ENCODE data around the gene PFN4. TPM values are rescaled to one million over a fixed set of nuclear protein-coding genes. Genes with fewer than 3 reads are reported as not detected.
"Not testable (repeated sequence)": the region's sequence is repeated elsewhere in the genome, so short reads cannot be mapped to it uniquely, and the experiment has no call there.

The PFN4 gene
- total RNA-seq, 1 experiment from 2014 or later = not detected

DNA sequence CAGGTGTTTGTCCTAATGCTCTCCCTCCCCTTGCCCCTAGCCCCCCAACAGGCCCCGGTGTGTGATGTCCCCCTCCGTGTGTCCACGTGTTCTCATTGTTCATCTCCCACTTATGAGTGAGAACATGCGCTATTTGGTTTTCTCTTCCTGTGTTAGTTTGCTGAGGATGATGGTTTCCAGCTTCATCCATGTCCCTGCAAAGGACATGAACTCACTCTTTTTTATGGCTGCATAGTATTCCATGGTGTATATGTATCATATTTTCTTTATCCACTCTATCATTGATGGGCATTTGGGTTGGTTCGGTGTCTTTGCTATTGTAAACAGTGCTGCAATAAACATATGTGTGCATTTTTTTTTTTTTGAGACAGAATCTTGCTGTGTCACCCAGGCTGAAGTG is 29.9 kb downstream of the PFN4 start:
- not testable (repeated sequence) for DNase-seq, H3K4me3 ChIP-seq, H3K36me3 ChIP-seq, H3K27me3 ChIP-seq, H3K9me3 ChIP-seq

DNA sequence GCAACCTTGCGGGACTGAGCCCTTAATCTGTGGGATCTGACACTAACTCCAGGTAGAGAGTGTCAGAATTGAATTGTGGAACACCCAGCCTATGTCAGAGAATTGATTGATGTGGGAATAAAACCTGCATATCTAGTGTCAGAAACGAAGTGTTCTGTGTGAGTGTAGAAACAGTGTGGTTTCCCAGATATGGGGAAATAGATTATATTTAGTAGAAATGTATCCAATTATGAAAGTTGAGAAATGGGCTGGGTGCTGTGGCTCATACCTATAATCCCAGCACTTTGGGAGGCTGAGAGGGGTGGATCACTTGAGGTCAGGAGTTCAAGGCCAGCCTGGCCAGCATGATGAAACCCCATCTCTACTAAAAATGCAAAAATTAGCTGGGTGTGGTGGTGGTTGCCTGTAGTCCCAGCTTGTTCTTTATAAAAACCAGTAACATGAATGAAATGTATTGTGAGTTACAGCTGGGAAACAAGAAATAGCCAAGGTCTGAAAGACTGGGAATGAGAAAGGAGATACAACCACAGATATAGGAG is 34.2 kb downstream of the PFN4 start:
- Histone ChIP-seq H3K27me3 (no peaks in the 10 kb centered on the region), H3K4me3 (no peak overlapping the region), H3K36me3 (no peaks in the 10 kb centered on the region), H3K9me3 (no peaks in the 10 kb centered on the region)
- DNase-seq = no peak

DNA sequence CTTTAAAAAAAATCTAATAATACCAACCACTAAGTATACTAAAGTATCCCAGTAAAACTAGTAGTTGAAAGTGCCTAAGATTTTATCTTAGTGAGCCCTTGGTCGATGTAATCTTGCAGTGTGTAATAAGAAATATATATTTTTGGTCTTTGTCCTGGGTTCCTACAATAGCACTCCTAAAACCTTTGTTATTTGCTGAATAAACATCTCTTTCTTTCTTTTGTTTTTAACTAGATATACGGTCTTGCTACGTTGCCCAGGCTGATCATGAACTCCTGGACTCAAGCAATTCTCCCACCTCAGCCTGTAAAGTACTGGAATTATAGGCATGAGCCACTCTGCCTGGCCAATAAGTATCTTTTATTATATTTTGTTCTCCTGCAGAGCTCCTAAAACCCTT is 36.1 kb downstream of the PFN4 start:
- Histone ChIP-seq H3K4me3 (no peak overlapping the region), H3K9me3 (no peaks in the 10 kb centered on the region), H3K36me3 (no peaks in the 10 kb centered on the region; the same call in 1 of the 2 replicates), H3K27me3 (no peaks in the 10 kb centered on the region)
- no peak for DNase-seq

DNA sequence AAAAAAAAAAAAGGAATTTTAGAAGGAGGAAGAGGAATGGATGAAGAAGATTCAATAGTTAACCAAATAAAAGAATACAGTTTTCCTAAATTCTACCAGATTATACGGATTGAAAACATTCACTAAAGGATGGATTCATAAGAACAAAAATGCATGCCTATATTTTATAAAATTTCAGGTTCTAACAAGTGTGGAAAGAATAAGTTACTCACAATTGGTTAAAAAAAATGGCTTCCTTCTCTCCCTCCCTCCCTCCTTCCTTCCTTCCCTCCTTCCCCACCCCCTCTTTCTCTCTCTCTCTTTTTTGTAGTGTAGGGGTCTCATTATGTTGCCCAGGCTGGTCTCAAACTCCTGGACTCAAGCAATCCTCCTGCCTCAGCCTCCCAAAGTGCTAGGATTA is 36.9 kb downstream of the PFN4 start:
- no peak overlapping the region for H3K4me3 ChIP-seq
- DNase-seq = no peak
- H3K36me3 ChIP-seq = no peaks in the 10 kb centered on the region; the same call in 1 of the 2 replicates
- H3K9me3 ChIP-seq = no peaks in the 10 kb centered on the region
- no peaks in the 10 kb centered on the region for H3K27me3 ChIP-seq

DNA sequence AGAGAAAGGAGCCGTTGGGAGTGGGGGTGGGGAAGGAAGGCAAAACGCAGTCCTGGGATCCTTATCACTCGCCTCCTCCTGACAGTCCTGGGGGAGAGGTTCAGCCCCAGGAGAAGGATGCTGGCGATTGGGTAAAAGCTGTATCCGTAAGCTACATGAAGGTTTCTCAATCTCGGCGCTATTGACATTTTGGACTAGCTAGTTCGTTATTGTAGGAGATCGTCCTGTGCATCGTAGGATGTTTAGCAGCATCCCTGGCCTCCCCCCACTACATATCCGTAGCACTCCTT is 38.0 kb downstream of the PFN4 start:
- no peaks in the 10 kb centered on the region; the same call in 1 of the 2 replicates for H3K36me3 ChIP-seq
- H3K4me3 ChIP-seq = peak overlapping the region; percentile 61
- no peaks in the 10 kb centered on the region for H3K9me3 ChIP-seq
- H3K27me3 ChIP-seq = no peaks in the 10 kb centered on the region
- no peak for DNase-seq

DNA sequence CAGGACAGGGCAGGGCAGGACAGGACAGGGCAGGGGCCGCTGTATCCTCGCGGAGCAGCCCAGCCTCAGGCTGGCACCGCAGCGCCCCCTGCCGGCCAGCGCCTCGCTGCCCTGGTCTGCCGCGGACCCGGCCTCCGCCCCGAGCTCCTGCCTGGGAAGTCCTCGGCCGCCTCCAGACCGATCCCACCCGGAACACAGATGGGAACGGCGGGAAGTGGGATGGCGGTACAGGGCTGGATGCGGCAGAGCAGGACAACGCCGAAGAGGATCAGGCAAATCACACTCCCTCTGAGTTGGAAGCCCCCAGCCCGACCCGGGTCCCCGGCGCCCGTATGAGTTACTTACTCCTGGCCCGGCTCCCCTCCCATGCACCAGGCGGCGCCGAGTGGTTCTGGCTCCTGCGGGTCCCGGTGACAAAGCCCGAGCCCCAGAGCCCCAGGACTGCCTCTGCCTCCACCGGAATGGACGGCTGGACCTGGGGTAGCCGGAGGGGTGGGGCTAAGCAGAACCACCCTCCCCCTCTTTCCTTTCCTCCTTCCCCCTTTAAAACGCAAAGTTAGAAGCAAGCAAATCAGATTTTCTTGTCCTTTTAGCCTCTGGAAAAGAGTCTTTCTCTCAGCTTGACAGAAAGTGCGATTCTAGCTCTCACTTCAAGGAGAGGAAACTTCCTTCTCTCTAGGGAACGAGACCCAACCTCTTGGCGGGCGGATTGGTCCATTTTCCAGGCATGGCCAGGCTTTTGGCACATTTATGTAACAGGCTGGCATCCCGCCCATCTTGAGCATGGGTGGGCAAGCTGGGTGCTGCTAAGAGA is 38.5 kb downstream of the PFN4 start, which contains the start of gene TP53I3:
TSS of gene TP53I3 (minus strand) at position 449 of the 814 bp plus-strand sequence. CDS start 508 bp downstream, outside the sequence.
- Histone ChIP-seq H3K4me3 (peak within 1 kb of the TSS; percentile 61), H3K9me3 (no peaks in the 10 kb centered on the region), H3K36me3 (no peaks in the 10 kb centered on the region; the same call in 1 of the 2 replicates), H3K27me3 (no peaks in the 10 kb centered on the region)
- DNase-seq = peak; percentile 88

DNA sequence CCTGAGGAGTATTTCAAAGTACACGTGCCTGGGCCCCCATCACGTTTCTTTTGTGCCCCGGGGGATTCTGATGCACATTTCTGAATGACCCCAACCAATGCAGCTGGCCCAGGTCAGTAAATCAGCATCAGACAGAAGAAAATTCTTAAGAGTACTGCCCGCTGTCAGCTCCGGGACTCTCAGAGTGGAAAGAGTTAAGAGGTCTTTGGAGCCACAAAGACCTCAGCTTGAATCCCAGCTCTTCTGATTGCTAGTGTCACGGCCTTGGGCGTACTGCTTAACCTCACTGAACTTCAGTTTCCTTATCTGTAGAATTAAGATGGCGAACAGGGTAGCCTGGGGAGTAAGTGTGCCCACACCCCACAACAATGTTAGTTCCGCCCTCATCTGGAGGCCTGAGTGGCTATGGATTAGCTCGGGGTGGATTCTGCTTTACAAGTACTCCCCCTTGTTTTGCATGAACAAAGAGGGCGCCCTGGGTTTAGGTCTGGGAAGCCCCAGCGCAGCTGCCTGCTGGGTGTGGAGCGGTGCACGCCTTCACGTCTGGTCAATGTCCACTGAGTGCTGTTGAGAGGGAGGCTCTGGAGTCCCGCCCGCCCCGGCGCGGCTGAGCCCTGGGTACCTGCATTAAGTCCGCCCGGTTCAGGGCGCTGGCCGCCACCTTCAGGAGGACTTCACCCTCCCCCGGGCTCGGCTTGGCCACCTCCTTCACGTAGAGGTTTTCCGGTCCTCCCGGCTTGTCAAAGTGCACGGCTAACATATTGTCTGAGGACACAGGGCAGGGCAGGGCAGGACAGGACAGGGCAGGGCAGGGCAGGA is 39.4 kb downstream of the PFN4 start:
- Histone ChIP-seq H3K4me3 (peak overlapping the region; percentile 61), H3K9me3 (no peaks in the 10 kb centered on the region), H3K36me3 (no peaks in the 10 kb centered on the region; the same call in 1 of the 2 replicates), H3K27me3 (no peaks in the 10 kb centered on the region)
- DNase-seq = no peak

DNA sequence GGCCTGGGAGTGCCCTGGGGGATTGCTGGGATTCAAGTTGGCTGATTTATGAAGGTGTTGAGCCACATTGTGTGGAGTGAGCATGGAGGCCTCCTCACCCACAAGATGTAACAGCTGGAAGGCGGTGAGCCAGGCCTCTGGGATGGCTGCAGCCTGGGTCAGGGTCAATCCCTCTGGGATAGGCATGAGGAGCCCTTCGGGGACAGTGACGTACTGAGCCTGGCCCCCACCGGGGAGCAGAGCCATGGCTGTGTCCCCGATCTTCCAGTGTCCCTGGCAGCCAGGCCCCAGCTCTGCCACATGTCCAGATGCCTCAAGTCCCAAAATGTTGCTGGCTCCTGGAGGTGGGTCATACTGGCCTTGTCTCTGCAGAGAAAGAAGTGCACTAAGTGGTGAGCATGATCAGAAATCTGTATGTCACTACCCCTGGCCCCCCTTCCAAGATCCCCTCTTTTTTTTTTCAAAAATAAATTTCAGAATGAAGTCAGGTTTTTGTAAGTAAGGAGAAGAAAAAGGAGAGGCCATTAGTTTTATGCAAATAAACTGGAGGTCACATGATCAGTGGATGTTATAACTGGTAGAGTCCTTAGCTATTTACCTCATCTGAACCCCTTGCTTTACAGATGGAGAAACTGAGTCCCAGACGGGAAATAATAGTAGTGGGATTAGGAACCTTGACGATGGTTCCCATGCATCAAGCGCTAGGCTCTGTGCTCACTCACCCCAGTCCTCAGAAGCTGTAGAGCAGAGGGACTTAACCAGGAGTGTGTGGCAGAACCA is 40.2 kb downstream of the PFN4 start:
- Histone ChIP-seq H3K36me3 (no peaks in the 10 kb centered on the region; the same call in 1 of the 2 replicates), H3K4me3 (no peak overlapping the region), H3K9me3 (no peaks in the 10 kb centered on the region), H3K27me3 (no peaks in the 10 kb centered on the region)
- DNase-seq = no peak

DNA sequence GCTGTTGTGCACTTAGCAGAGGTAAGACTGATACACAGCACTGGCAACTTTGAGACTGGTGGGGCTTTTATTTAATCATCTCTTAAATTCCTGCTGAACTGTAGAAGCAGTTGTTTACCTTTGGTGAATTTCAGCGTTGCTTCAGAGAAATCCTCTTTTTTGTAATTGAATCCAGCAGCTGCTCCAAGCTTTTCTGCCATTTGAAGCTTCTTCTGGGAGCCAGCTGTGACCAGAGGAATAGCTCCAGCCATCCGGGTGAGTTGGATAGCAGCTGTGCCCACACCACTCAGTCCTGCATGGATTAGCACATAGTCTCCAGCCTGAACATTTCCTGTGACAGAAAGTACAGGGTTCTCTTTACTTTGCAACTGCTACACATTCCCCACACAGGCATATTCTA is 42.4 kb downstream of the PFN4 start:
- Histone ChIP-seq H3K9me3 (no peaks in the 10 kb centered on the region), H3K36me3 (no peaks in the 10 kb centered on the region; the same call in none of the 2 replicates), H3K27me3 (no peaks in the 10 kb centered on the region), H3K4me3 (no peak overlapping the region)
- no peak for DNase-seq

DNA sequence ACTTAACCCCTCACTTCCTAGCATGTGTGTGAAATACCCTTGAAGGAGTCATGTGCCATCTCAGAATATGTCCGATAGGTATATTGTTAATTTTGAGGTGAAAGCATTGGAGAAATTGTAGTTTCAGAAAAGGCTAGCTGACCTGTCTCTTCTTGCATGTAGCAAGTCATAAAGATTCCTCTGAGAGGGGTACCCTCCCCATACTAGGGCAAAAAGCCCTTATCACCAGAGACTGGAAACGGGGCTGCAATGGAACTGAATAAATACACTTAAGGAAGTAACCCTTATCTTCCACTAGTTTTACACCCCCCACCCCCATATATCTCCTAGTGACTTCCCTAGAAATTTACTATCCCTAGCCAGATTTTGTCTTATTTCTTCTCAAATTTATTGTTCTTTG is 45.3 kb downstream of the PFN4 start:
- peak overlapping the region; percentile 91 for H3K4me3 ChIP-seq
- DNase-seq = no peak
- peaks cover 11% of the 10 kb centered on the region for H3K36me3 ChIP-seq
- no peaks in the 10 kb centered on the region for H3K27me3 ChIP-seq
- no peaks in the 10 kb centered on the region for H3K9me3 ChIP-seq

DNA sequence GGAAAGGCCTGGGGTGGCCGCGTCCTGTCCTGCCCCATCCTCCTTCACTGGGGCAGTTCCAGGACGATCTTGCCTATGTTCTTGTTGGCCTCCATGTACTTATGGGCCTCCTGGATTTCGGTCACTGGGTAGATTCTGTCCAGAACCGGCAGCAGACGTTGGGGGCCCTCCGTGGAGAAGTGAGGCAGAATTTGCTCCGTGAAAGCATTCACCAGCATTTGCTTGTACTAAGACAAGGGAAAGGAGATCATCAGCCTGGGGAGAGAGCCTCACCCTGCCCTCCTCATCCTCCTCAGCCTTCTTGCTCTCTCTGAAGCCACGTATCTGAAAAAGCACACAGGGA is 45.6 kb downstream of the PFN4 start:
- DNase-seq = no peak
- H3K4me3 ChIP-seq = peak overlapping the region; percentile 91

DNA sequence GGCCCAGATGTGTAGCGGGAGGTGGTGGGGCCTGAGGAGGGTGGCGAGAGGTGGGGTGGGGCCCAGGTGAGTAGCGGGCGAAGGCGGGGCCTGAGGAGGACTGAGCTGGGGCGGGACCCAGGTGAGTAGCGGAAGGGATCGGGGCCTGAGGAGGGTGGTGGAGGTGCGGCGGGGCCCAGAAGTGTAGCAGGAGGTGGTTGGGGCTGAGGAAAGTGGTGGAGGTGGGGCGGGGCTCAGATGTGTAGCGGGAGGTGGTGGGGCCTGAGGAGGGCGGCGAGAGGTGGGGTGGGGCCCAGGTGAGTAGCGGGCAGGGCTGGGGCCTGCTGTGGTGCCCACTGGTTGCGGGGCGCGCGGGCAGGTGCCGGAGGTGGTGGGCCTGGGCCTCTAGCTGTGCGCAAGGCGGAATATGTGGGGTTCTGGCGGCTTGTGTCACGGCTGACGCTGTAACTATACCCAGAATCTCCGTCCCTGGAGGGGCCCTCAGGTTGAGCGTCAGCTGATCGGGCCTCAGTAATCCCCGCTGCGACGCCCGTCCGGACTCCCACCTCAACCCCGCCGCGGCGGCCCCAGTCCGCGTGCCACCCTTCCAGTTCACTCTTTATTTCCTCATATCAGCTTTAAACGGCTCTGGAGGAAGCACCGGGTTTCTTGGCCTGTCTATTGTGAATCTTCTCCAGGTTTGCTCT is 46.1 kb downstream of the PFN4 start:
- peak overlapping the region; percentile 91 for H3K4me3 ChIP-seq
- peak; percentile 10 for DNase-seq
- H3K9me3 ChIP-seq = no peaks in the 10 kb centered on the region
- no peaks in the 10 kb centered on the region for H3K27me3 ChIP-seq
- H3K36me3 ChIP-seq = peaks cover 17% of the 10 kb centered on the region

More for the DNA sequence above, 45.6 kb downstream of the PFN4 start:
- Histone ChIP-seq H3K9me3 (no peaks in the 10 kb centered on the region), H3K27me3 (no peaks in the 10 kb centered on the region), H3K36me3 (peaks cover 15% of the 10 kb centered on the region)

DNA sequence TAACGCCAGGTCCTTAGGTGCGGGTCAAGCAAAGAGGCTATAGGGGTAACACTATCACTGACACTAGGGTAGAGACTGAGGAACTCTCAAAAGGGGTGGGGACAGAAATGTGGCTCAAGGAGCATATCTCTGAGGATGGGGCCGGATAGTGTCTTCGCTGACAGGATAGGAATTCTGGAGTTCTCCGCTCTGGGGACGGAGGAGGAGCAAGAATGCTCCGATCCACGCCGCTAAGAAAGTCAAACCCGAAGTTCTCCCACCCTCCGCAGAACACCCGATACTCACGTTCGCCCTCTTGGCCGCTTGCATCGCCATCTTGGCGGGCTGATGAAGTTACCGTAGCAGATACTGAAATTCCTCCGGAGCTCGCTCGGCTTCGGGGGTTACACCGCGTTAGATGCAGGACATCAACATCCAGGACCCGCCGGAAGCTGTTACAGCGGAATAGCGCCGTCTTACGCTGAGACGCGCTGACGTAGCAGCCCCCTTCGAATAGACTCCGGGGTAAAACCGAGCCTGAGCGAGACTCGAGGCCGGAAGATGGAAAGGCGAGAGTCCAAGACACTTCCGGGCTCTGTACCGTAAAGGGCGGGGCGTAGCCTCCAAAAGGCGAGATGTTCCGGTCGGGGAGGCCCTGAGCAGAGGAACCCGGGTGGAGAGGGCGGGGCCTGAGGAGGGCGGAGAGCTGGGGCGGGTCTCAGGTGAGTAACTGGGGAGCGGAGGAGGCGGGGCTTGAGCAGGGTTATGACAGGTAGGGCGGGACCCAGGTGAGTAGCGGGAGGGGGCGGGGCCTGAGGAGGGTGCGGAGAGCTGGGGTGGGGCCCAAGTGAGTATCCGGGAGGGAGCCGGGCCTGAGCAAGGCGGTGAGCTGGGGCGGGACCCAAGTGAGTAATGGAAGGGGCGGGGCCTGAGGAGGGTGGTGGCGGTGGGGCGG is 47.0 kb downstream of the PFN4 start, which contains the start of gene SF3B6:
TSS of gene SF3B6 (minus strand) at position 412 of the 934 bp plus-strand sequence. CDS start at position 315, 97 bp downstream.
- DNase-seq = peak; percentile 97
- no peaks in the 10 kb centered on the region for H3K9me3 ChIP-seq
- H3K27me3 ChIP-seq = no peaks in the 10 kb centered on the region
- peaks cover 17% of the 10 kb centered on the region for H3K36me3 ChIP-seq
- H3K4me3 ChIP-seq = peak within 1 kb of the TSS; percentile 91

DNA sequence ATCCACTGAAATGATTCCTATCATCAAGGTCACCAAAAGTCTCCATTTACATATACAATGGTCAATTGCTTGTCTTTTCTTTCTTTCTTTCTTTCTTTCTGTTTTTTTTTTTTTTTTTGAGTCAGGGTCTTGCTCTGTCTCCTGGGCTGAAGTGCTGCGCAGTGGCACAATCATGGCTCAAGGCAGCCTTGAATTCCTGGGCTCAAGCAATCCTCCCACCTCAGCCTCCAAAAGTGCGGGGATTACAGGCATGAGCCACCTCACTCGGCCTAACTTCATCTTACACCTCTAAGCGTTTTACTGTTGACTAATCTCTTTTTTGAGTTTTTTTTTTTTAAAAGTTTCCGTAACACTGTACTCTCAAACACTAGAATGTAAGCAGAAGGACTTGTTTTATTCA is 47.9 kb downstream of the PFN4 start:
- peaks cover 17% of the 10 kb centered on the region for H3K36me3 ChIP-seq
- DNase-seq = no peak

DNA sequence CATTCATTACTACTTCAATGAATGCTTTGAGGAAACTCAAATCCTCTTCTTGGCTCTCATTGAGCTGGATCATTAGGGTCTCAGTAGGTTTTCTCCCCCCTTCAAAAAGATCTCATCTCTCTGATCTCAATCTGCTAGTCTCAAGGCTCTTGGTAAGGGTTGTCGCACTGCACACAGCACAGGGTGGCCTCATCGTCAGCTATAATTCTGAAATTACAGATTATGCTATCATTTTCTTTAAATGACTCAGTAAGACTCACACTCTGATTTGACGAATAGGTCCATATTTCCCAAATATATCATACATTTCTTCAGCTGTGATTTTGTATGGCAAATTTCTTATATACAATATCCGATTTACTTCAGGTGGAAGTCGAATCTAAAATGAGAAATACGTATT is 49.3 kb downstream of the PFN4 start:
- DNase-seq = no peak
- H3K36me3 ChIP-seq = peaks cover 20% of the 10 kb centered on the region
- no peaks in the 10 kb centered on the region for H3K27me3 ChIP-seq
- no peaks in the 10 kb centered on the region for H3K9me3 ChIP-seq
- no peak overlapping the region for H3K4me3 ChIP-seq

More for the DNA sequence above, 47.9 kb downstream of the PFN4 start:
- Histone ChIP-seq H3K9me3 (no peaks in the 10 kb centered on the region), H3K4me3 (peak overlapping the region; percentile 91), H3K27me3 (no peaks in the 10 kb centered on the region)

Measured in MG63 (cell line).